NCI-H2227 (cell line): ENCODE measurements around the gene ZNF423.

Experiments
- DNase-seq: peaks from one replicate; lab custom pipeline; 2025; ENCODE audit not compliant: unreplicated experiment; lab: John Stamatoyannopoulos, UW

Gene ZNF423

DNA sequence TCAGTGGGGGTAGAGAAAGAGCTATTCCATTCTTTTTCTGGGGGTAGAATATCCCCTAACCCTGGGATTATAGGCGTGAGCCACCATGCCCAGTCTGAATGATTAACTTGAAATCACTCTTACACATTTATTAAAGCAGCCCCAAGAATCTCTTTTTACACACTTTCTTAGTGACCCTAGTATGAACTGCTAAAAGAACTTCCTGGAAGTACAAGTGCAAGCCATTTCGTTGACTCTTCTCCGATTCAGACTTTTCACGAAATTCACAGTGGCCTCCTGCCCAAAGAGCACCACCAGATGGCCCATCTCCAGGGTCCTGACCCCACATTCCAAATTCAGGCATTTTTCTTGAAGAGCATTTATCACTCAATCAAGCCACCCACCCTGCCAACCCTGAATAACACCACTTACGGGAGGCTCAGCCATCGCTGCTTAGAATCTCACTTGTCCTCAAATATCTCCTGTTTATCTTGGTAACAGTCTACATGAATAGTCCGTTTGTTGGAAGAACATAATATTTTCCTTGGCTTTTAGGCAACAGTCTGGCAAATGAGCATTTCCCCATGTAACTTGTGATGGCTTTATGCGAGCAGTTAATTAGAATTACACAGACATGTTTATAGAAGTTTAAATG is 28.0 kb downstream of the ZNF423 start:
- DNase-seq = no peak

DNA sequence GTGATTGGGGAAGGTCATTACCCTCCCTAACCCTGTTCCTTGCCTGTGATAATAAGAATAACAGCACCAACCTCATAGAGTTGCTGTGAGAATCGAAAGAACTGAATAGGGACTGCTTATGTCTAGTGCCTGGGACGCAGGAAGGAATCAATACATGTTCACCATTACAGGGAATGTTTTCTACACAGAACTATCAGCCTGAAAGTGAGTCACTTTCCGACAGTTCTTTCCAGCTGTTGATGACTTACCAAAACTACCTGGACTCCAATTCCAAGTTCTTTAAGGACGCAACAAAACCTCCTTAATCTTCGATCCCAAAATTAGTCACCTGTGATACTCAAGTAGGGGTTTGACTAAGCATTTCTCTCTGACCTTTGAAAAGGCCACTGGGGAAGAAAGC is 29.4 kb downstream of the ZNF423 start:
- no peak for DNase-seq

DNA sequence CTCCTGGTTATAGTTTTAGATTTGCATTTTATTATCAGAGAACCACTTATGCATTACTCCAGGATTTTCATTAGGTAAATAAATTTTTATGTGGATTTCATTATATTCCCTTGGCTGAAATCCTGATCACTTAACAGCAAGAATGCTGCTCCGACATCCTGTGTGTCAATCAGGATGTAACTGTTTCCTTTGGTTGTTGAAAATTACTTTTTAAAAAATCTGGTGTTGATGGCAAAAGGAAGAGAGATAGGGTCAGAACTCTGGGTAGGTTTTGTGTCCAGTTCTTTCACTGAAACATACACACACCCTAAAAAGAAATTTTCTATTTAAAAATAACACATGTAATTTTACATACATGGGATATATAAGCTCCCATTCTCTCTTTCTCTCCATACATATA is 30.9 kb downstream of the ZNF423 start:
- no peak for DNase-seq

DNA sequence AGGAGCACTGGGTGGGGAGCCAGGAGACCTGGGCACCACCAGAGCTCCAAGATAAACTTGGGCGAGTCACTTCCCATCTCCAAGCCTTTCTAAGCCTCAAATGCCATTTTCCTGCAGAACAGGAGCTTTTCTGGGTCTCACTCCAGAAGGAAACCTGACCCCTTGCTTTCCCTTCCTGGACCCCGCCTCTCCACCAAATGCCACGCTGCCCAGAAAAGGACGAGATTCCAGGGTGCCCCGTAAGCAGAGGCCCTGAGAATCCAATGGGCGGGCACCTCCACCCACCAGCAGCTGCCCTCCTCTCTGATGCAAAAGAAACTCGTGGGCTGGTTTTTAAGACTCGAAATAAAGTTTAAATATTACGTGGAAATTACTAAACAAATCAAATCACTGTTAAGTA is 31.3 kb downstream of the ZNF423 start:
- DNase-seq = no peak

DNA sequence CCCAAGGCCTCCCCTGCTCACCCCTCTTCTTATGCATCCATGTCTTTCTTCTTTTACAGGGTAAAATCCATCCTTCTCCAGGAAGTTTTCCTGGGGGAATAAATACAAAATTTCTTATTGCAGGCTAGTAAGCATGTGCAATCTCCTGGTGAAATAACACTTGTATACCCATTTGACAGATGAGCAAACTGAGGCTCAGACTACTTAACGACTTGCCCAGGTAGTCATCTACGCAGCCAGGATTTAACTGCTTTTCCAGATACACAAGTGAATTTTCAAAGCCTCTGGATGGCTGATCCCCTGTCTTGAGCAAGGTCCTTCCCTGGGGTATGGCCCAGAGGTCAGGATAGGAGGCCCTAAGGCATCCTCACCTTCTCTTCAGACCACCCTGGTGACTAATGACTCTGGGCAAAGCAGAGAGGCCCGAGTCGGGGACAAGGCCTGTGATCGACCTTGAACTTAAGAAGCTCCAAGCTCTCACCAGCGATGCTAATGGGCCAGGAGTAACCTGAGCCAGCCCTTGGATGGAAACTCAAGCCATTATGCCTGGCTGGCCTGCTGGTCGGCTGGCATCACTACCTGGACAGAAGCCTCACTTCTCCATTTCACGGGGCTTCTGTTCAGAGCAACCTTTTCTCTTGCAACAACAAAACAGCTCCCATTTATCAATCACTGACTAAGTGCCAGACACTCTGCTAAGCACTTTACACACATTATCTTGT is 33.1 kb downstream of the ZNF423 start:
- DNase-seq = no peak

DNA sequence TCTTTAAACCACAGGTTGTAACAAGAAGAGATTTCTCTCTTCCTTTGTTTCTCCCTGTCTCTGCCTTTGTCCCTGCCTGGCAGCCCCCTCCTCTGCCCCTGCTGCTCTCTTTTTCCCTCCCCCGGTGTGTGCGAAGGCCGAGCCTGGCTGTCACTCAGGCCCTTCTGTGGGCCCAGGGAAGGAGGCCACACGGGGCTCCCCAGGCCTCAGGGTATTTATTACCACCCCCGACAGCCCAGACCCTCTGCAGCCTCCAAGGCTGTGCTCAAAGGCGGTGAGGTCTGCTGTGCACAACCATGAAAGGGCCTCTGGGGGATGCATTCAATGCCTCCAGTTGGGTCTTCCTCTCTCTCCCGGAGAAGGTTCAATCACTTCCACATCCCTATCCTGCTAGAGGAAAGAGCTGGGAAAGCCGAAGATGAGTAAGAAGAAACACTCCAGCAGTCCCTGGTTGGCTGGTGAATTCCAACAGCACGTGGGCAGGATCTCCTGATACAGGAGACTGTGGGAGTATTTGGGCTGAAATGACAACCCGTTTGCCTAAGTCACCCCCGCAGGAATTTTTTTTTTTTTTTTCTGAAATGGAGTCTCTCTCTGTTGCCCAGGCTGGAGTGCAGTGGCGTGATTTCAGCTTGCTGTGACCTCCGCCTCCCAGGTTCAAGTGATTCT is 34.2 kb downstream of the ZNF423 start:
- DNase-seq = no peak

DNA sequence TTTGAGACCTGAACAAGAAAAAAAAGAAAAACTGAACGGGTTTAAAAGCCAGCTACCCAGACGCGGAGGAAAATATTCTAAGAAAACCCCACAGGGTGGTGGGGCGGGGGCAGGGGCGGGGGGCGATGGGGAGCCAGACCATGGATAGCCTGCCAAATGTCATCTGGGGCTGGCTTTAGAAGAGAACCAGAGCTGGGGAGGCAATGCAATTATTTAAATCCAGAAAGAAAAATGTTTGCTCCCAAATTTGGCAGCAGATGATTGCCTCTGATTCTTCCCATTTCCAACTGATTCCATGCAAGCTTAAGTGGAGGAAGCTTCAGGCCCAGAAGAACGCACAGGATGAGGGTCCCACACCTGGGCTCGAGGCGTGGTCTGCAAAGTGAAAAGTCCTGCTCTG is 34.8 kb downstream of the ZNF423 start:
- DNase-seq = no peak

DNA sequence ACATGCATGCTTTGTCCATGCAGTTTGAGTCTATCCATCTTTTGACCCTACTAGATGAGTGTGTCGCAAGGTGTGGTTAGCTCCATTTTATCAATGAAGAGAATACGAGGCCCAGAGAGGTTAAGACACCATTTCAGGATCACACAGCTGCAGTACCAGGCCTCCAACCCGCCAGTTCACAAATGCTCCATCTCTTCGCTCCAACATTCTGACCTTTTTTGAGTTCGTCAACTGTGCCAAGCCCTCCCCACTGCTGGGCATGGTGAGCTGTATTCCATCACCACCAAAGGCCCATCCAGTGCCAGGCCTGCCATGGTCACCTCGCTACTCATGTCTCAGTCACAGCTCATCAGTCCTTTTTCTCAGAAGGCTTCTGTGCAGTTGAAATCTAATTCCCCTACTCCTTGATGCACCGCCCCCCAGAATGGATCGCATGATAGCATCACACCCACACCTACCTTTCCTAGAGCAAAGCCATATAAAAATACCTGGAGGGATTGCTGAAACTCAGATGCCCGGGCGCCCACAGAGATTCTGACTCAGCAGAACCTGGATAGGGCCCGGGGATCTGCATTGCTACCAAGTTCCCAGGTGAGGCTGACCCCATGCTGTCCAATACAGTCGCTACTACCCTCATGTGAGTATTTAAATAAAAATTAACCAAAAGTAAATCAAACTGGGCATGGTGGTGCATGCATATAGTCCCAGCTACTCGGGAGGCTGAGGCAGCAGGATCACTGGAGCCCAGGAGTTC is 38.0 kb downstream of the ZNF423 start:
- no peak for DNase-seq

DNA sequence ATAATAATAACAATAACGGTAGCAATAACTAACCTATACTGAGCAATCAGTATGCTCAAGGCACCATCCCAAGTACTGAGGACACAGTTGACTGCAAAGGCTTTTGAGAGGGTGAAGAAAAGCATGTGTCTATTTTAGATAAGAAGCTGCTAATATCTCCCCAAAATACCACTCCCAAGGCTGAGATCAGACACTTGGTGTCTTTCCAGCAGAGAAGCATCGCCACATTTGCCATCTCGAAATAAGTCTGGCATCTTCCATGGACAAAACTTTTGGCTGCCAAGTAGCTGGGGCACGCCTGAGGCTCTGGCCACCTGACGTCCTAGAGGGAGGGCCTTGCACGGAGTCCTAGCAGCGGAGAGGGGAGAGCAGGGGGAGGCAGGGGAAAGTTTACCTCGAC is 39.0 kb downstream of the ZNF423 start:
- no peak for DNase-seq

DNA sequence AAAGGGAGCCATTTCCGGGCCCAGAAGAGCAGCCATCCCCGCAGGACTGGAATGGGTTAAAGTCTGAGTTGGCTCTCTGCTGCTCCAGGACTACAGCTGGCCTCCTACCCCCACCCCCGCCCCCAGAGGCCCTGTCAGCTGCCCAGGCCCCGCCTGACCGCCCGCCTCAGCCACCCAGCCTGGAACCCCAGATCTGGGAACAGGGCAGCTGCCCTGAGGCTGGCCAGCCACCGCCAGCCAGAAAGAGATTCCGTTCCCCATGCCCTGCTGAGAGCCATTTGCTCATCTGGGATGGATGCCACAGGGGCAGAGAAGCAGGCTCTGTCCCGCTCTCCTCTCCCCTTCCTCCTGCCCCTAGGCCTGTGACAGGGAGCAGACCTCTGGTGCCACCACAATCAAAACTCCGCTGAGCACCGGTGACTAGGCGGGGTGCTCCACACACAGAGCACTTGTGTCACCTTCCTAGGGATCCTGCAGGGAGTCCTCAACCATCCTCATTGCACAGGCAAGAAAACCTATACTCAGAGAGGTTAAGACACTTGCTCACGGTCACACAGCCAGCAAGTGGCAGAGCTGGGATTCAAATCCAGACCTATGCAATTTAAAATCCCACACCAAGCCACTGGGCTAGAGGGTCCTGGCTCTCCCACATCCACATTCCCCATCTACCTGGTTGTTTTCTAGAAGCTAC is 44.1 kb downstream of the ZNF423 start:
- DNase-seq = no peak

DNA sequence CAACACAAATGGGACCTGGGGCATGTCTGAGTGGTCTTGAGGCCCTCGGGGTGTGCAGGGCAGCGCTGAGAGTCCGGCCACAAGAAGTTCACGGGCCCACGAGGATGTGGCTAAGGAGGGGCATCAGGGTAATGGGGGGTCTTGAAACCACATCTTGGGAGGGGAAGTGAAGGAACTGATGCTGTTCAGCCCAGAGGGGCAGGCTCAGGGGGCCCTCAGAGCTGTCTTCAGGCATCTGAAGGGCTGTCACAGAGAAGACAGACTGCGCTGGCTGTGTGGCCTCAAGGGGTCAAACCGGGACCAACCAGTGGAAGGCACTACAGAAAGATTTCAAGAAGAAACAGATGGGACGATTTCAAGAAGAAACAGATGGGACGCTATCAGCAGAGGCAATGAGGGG is 45.1 kb downstream of the ZNF423 start:
- no peak for DNase-seq

DNA sequence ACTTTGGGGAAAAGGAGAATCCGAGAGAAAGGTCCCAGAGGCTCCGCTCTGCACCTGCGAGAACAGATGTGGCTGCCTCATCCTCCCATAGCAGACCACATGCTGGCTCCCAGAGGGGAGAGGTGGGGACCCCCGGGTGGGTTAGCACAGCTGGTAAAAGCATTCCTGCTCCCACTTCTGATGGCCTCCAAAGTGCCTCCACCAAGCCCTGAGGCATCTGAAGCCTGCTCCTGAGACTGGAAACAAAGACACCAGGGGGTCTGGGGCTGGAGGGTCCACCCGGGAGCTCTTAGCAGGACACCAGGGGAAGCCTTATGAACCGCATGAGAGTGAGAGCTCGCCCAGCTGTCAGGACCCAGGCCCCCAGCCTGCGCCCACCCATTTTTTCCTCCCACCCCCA is 46.4 kb downstream of the ZNF423 start:
- no peak for DNase-seq

DNA sequence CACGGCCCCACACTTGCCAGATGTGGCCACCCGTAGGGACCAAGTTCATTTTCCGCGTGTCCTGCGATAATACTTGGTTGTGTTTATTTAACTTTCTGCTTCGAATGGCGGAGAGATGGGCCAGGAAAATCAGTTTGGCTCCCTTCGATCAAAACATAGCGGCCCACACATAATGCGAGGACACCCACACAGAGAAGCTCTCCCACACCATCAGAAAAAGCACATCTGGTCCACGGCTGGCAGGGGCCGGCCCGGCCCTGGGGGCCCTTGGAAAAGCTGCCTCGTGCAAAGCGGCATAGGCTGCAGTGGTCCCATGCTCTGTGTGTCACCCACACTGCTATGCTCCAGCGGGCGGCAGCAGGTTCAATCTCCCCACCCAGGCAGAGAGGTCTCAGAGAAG is 46.9 kb downstream of the ZNF423 start:
- no peak for DNase-seq

DNA sequence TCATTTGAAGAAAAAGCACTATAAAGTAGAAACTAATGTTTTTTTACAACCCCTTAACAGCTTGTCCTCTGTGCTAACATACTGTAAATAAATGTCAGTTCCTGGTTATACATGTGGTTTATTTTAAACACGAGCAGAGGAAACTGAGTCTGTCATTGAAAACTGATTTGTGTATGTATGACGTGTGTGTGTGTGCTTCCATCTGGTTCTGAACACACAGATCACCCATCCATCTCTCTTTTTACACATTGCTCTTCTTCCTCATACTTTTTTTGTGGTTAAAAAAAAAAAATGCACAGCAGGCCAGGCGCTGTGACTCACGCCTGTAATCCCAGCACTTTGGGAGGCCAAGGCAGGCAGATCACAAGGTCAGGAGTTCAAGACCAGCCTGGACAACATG is 49.5 kb downstream of the ZNF423 start:
- DNase-seq = no peak

DNA sequence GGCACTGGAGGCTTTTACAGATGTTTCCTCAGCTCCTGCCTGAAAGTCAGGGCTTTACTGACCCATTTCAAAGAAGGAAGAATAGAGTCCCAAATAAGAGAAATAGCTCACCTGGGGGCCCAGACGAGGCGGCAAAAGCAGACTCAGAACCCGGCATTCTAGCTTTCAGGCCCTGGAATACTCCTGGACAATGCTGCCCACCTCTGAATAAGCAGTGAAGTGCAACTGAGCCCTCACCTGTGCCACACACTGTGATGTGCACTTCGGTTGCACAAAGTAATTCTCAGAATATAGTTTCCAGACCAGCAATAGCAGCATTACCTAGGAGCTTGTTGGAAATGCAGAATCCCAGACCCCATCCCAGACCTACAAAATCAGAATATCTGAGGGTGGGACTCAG is 54.6 kb downstream of the ZNF423 start:
- no peak for DNase-seq

DNA sequence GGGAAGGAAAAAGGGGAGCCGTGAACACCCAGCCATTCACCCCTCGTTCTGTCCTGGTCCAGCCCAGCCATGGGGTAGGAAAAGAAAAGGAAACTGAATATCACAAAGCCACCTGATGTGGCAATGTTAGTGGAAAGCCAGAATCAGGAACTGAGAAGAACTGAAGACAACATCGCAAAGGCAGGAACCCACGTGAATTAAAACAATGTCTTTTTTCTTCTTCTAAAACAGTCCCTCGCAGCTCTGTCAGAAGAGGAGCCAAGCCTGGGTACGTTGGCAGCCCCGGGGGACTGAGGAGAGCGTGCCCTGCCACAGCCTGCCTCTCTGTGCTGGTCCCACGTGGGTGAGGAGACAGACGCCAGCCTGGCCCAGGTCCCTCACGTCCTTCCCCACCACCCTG is 55.0 kb downstream of the ZNF423 start:
- no peak for DNase-seq

DNA sequence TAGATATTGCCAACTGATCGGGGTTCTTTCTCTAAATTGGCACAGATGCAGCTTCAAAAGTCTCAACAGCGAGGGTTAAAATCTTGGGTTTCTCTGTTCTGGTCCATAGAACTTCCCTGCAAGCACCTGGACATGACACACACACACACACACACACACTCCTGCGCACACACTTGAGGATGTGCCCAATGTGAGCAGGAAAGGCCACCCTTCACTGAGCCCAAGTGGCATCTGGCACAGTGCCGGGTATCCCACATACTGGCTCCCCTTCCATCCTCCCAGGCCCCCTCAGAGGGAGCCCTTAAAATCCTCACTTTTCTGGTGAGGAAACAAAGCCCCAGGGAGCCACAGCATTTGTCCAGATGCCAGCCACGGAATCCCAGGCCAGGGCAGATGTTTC is 55.5 kb downstream of the ZNF423 start:
- DNase-seq = no peak

DNA sequence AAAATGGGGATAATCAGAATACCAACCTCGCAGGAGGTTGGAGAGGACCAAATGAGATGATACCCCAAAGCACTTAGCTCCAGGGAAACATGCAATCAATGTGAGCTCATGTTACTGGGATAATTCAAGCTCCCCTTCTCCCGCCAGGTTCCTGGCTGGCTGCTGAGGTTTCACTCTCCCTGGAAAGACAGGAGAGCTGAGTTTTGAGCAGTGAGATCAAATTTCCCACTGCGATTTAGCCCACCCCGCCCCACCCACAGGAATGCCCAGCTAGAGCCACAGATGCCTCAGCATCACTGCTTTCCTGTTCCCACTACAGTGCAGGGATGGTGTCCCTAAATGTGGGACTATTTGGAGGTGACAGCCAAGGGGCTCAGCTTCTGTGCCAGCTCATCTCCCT is 56.7 kb downstream of the ZNF423 start:
- peak; percentile 10 for DNase-seq

DNA sequence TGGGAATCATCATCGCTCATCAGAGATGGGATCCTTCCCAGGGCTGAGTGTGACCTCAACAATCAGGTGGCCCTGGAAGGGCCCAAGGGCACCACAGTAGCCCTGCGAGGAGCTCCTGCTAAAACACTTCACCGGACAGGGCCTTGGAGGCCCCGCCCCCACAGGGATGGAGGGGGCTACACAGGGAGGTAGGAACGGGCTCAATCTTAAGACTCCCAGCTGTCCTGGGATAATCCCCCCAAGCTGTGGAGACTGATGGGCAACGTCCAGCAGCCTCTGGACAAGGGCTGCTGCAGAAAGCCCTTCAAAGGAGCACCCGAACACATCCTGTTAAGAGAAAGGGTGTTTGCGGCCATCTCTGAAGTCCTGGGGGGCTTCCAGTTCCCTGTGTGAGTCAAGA is 60.4 kb downstream of the ZNF423 start:
- DNase-seq = no peak

DNA sequence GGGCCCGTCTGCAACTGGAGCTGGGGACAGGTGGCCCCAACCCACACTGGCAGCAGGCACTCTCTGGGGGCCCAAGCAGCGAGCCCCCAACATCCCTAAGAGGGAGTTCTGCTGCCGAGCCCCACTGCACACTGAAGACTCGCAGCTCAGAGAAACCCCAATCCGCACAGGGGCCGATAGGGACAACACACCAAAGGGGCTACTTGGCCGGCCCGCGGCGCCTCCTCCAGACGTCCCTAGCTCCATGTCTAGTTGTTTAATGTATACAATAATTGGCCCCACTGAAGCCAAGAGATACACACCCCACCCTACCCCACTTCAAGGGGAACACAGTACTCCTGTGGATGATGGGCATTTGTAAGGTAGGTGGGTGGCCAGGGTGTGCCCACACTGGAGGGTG is 62.7 kb downstream of the ZNF423 start:
- no peak for DNase-seq

DNA sequence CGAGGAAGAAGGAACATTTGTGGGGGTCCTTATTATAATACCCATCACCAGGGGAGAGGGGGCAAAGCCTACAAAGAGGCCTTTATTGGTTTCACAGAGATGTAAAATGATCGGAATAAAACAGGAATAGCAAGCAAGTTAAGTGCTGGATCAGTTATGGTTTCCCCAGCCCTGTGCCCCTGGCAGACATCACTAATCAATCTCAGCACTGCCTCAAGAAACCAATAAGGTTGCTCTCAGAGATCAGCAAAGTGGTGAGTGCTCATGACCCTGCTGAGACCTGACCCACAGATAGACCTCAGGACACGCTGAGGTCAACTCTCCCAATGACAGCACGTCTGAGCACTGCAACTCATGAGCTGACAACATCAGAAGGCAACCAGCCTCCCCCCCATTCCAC is 66.3 kb downstream of the ZNF423 start:
- DNase-seq = no peak
